GM23338 (cell line): ENCODE results near the gene NAALADL2. TPM values are rescaled to one million over a fixed set of nuclear protein-coding genes. Genes with fewer than 3 reads are reported as not detected.

ENCODE experiments used
- ATAC-seq: fragments of 200-7000 bp; cut with Tn5 transposase; 3 replicates; pipeline ENCODE4 v1.9.1; 2020
- DNase-seq: peaks from one replicate; pipeline ENCODE4 v3.0.0-alpha.2; 2015; ENCODE audit warnings: low spot score
- H2AFZ ChIP-seq: fragments of 200-600 bp; sonication (generic); 2 replicates; pipeline ENCODE4 v1.8.0; 2016; ENCODE audit warnings: antibody characterized with exemption, mild to moderate bottlenecking, moderate library complexity
- H3F3A ChIP-seq: fragments of 200-600 bp; sonication (generic); replicated peaks from 2 replicates; pipeline ENCODE4 v1.8.0; 2017; ENCODE audit warnings: antibody characterized with exemption, mixed run types, low read depth
- H3K27ac ChIP-seq: fragments of 200-600 bp; sonication (generic); 2 replicates; pipeline ENCODE4 v1.6.1; 2016; ENCODE audit warnings: low read depth
- H3K27me3 ChIP-seq: fragments of 200-600 bp; sonication (generic); 2 replicates; pipeline ENCODE4 v1.8.0; 2016; ENCODE audit warnings: mild to moderate bottlenecking, mixed run types, moderate library complexity; ENCODE audit not compliant: insufficient read depth
- H3K36me3 ChIP-seq: fragments of 200-600 bp; sonication (generic); 2 replicates; pipeline ENCODE4 v1.8.0; 2016; ENCODE audit warnings: mild to moderate bottlenecking; ENCODE audit not compliant: insufficient read depth
- H3K4me1 ChIP-seq: fragments of 200-600 bp; sonication (generic); 2 replicates; pipeline ENCODE4 v1.8.0; 2016; ENCODE audit warnings: mild to moderate bottlenecking, moderate library complexity; ENCODE audit not compliant: insufficient read depth
- H3K4me2 ChIP-seq: fragments of 200-600 bp; sonication (generic); 2 replicates; pipeline ENCODE4 v1.7.1; 2017; ENCODE audit warnings: mixed run types
- H3K4me3 ChIP-seq: fragments of 200-600 bp; sonication (generic); 2 replicates; pipeline ENCODE4 v1.6.1; 2016; ENCODE audit warnings: mixed run types
- H3K79me2 ChIP-seq: fragments of 200-600 bp; sonication (generic); replicated peaks from 2 replicates; pipeline ENCODE4 v1.8.0; 2017; ENCODE audit warnings: mild to moderate bottlenecking; ENCODE audit not compliant: insufficient read depth
- H3K9me2 ChIP-seq: fragments of 200-600 bp; sonication (generic); 2 replicates; pipeline ENCODE4 v1.8.0; 2017; ENCODE audit not compliant: insufficient read depth
- H4K20me1 ChIP-seq: fragments of 200-600 bp; sonication (generic); replicated peaks from 2 replicates; pipeline ENCODE4 v1.8.0; 2017; ENCODE audit warnings: mild to moderate bottlenecking; ENCODE audit not compliant: insufficient read depth
- H3K27ac Mint-ChIP-seq: 2 replicates; pipeline ENCODE4 v1.8.0; 2020; ENCODE audit warnings: inconsistent platforms, mild to moderate bottlenecking, moderate library complexity, mixed read lengths
- H3K27me3 Mint-ChIP-seq: 3 replicates; pipeline ENCODE4 v1.8.0; 2022; ENCODE audit warnings: low read depth, mild to moderate bottlenecking, moderate library complexity, mixed read lengths, inconsistent platforms; ENCODE audit not compliant: insufficient read depth, poor library complexity
- H3K36me3 Mint-ChIP-seq: 3 replicates; pipeline ENCODE4 v1.8.0; 2021; ENCODE audit warnings: low read depth, mild to moderate bottlenecking, inconsistent platforms, moderate library complexity, mixed read lengths
- H3K4me1 Mint-ChIP-seq: 3 replicates; pipeline ENCODE4 v1.8.0; 2020; ENCODE audit warnings: mild to moderate bottlenecking, inconsistent platforms, mixed read lengths
- H3K4me3 Mint-ChIP-seq: 3 replicates; pipeline ENCODE4 v1.8.0; 2021; ENCODE audit warnings: moderate library complexity, mild to moderate bottlenecking, inconsistent platforms, mixed read lengths
- H3K9me3 Mint-ChIP-seq: 3 replicates; pipeline ENCODE4 v1.8.0; 2020; ENCODE audit warnings: moderate library complexity, mild to moderate bottlenecking, inconsistent platforms, mixed read lengths
- CREB1 ChIP-seq: fragments of 250-450 bp; sonication (Bioruptor Pico); IDR thresholded peaks from 2 replicates; pipeline ENCODE4 v1.5.0; 2020; ENCODE audit warnings: low read depth, mild to moderate bottlenecking, moderate library complexity
- EZH2 ChIP-seq: fragments of 200-600 bp; sonication (generic); IDR thresholded peaks from one replicate; pipeline ENCODE4 v1.8.0; 2017; ENCODE audit warnings: antibody characterized with exemption, mild to moderate bottlenecking, low read depth; ENCODE audit not compliant: unreplicated experiment
- JUNB ChIP-seq: IDR thresholded peaks from one replicate; pipeline ENCODE4 v1.6.1; 2016; ENCODE audit warnings: antibody characterized with exemption; ENCODE audit not compliant: unreplicated experiment
- NANOG ChIP-seq: IDR thresholded peaks from 2 replicates; pipeline ENCODE4 v1.6.1; 2016; ENCODE audit warnings: antibody characterized with exemption, borderline replicate concordance
- POLR2AphosphoS5 ChIP-seq: IDR thresholded peaks from 2 replicates; pipeline ENCODE4 v1.6.1; 2016; ENCODE audit warnings: antibody characterized with exemption, low read depth
- STAT1 ChIP-seq: IDR thresholded peaks from one replicate; pipeline ENCODE4 v1.6.1; 2016; ENCODE audit warnings: antibody characterized with exemption; ENCODE audit not compliant: unreplicated experiment
- ZNF114 ChIP-seq: fragments of 250-450 bp; sonication (Bioruptor Pico); IDR thresholded peaks from 2 replicates; pipeline ENCODE4 v1.5.0; 2020; ENCODE audit warnings: mild to moderate bottlenecking, moderate library complexity
- ZNF331 ChIP-seq: fragments of 250-450 bp; sonication (Bioruptor Pico); IDR thresholded peaks from 2 replicates; pipeline ENCODE4 v1.5.0; 2020; ENCODE audit warnings: low read depth, mild to moderate bottlenecking, moderate library complexity
- polyA plus RNA-seq: library from polyadenylated mRNA; unstranded; fragments of >200 nt; fragmentation: Nextera tagmentation; extraction: Ambion mirVana; gene quantifications from 2 replicates; pipeline ENCODE4 v1.2.1, GENCODE V29; 2016
- total RNA-seq: library from RNA; depleted of rRNA; stranded (reverse); fragments of >200 nt; shearing (Covaris generic); gene quantifications from 2 replicates; pipeline ENCODE4 v1.2.3, GENCODE V29; 2014
- TF ChIP-seq, protein P1 (sequence below): IDR thresholded peaks from 2 replicates; pipeline ENCODE4 v1.6.1; 2016; ENCODE audit warnings: antibody characterized with exemption
- TF ChIP-seq, protein P2 (sequence below), 2 experiments: fragments of 200-600 bp in 1 of 2; sonication (generic) in 1 of 2; conservative IDR thresholded peaks; 2 replicates each; pipeline versions ENCODE4 v1.5.1 to v1.6.1; 2016 to 2017; ENCODE audit warnings: antibody characterized with exemption in 2 of 2, low read depth in 2 of 2, mild to moderate bottlenecking in 2 of 2, moderate library complexity in 1 of 2
- TF ChIP-seq, protein P3 (sequence below): fragments of 250-450 bp; sonication (Bioruptor Pico); IDR thresholded peaks from 2 replicates; pipeline ENCODE4 v1.5.0; 2020; ENCODE audit warnings: mild to moderate bottlenecking, moderate library complexity
- TF ChIP-seq, protein P4 (sequence below): IDR thresholded peaks from one replicate; pipeline ENCODE4 v1.6.1; 2018; ENCODE audit warnings: antibody characterized with exemption; ENCODE audit not compliant: unreplicated experiment

NAALADL2 gene
- total and polyA plus RNA-seq, 2 experiments from 2014 or later = 1.6 to 2.6 TPM

DNA sequence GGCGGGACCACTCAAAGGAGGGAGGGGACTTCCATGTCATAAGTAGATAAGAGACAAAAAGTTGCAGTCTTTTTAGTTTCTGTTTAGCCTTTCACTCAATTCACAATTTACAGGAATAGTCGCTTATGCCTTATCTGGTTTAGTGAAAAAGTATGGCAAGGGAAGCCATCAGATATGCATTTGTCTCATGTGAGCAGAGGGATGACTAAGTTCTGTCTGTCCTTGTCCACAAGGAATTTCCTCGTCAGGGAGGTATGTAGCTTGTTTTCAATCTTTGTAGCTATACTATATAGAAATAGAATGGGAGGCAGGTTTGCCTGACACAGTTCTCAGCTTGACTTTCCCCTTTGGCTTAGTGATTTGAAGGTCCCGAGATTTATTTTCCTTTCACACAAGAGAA is 882.8 kb downstream of the NAALADL2 start (continued):
- TF ChIP-seq POLR2AphosphoS5 (no peak), NANOG (no peak)

DNA sequence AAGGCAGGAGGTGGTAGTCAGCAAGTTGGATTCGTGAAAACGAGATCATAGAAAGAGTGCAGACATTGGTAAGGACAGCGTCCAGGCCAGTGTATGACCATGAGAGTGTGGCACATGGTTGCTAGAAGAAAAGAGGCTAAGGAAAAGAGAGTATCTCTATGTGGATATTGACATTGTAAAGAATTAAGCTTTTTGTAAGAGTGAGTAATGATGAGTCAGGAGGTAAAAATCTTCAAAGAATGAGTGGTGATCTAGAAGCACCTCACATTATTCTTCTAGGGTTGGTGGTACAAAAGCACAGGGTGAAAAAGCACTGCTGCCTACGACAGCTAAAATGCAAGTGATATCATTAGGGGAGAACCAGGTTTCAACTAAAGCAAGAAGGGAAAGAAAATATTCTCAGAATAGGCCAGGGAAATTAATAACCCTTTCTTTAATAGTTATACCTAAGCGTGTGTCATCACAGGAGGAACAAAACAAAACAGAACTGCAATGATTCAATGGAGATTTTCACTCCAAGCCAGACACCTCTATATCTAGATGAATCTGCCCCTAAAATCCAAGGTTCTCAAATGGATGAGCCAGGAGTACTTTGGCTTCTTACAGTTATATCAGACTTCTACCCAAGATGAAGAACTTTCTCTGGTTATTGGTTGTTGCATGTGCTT is 884.7 kb downstream of the NAALADL2 start:
- Mint-ChIP-seq H3K9me3 (no peaks in the 10 kb centered on the region; the same call in 2 of the 3 replicates), H3K4me1 (peaks cover 11% of the 10 kb centered on the region; the same call in 2 of the 3 replicates), H3K36me3 (no peaks in the 10 kb centered on the region), H3K27me3 (peaks cover 3% of the 10 kb centered on the region), H3K4me3 (no peak overlapping the region), H3K27ac (no peak overlapping the region)
- Histone ChIP-seq H3K36me3 (no peaks in the 10 kb centered on the region), H2AFZ (no peak overlapping the region), H3K79me2 (no peaks in the 10 kb centered on the region), H3F3A (no peaks in the 10 kb centered on the region), H4K20me1 (no peaks in the 10 kb centered on the region), H3K9me2 (no peaks in the 10 kb centered on the region; the same call in 1 of the 2 replicates), H3K27ac (no peak overlapping the region), H3K4me1 (no peaks in the 10 kb centered on the region), H3K27me3 (no peaks in the 10 kb centered on the region), H3K4me2 (no peak overlapping the region), H3K4me3 (no peak overlapping the region)
- ATAC-seq (no peak), DNase-seq (no peak)
- TF ChIP-seq, protein P1, sequence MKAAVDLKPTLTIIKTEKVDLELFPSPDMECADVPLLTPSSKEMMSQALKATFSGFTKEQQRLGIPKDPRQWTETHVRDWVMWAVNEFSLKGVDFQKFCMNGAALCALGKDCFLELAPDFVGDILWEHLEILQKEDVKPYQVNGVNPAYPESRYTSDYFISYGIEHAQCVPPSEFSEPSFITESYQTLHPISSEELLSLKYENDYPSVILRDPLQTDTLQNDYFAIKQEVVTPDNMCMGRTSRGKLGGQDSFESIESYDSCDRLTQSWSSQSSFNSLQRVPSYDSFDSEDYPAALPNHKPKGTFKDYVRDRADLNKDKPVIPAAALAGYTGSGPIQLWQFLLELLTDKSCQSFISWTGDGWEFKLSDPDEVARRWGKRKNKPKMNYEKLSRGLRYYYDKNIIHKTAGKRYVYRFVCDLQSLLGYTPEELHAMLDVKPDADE = no peak
- TF ChIP-seq, protein P2, sequence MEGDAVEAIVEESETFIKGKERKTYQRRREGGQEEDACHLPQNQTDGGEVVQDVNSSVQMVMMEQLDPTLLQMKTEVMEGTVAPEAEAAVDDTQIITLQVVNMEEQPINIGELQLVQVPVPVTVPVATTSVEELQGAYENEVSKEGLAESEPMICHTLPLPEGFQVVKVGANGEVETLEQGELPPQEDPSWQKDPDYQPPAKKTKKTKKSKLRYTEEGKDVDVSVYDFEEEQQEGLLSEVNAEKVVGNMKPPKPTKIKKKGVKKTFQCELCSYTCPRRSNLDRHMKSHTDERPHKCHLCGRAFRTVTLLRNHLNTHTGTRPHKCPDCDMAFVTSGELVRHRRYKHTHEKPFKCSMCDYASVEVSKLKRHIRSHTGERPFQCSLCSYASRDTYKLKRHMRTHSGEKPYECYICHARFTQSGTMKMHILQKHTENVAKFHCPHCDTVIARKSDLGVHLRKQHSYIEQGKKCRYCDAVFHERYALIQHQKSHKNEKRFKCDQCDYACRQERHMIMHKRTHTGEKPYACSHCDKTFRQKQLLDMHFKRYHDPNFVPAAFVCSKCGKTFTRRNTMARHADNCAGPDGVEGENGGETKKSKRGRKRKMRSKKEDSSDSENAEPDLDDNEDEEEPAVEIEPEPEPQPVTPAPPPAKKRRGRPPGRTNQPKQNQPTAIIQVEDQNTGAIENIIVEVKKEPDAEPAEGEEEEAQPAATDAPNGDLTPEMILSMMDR (conservative IDR thresholded peaks at IDR 0.05; ENCODE audit: low read depth in 2 of 2) = no peak
- no peak for TF ChIP-seq CREB1
- TF ChIP-seq EZH2 = no peak
- no peak for TF ChIP-seq ZNF114 (CRISPR knock-in tag)
- TF ChIP-seq JUNB = no peak
- TF ChIP-seq, protein P3, sequence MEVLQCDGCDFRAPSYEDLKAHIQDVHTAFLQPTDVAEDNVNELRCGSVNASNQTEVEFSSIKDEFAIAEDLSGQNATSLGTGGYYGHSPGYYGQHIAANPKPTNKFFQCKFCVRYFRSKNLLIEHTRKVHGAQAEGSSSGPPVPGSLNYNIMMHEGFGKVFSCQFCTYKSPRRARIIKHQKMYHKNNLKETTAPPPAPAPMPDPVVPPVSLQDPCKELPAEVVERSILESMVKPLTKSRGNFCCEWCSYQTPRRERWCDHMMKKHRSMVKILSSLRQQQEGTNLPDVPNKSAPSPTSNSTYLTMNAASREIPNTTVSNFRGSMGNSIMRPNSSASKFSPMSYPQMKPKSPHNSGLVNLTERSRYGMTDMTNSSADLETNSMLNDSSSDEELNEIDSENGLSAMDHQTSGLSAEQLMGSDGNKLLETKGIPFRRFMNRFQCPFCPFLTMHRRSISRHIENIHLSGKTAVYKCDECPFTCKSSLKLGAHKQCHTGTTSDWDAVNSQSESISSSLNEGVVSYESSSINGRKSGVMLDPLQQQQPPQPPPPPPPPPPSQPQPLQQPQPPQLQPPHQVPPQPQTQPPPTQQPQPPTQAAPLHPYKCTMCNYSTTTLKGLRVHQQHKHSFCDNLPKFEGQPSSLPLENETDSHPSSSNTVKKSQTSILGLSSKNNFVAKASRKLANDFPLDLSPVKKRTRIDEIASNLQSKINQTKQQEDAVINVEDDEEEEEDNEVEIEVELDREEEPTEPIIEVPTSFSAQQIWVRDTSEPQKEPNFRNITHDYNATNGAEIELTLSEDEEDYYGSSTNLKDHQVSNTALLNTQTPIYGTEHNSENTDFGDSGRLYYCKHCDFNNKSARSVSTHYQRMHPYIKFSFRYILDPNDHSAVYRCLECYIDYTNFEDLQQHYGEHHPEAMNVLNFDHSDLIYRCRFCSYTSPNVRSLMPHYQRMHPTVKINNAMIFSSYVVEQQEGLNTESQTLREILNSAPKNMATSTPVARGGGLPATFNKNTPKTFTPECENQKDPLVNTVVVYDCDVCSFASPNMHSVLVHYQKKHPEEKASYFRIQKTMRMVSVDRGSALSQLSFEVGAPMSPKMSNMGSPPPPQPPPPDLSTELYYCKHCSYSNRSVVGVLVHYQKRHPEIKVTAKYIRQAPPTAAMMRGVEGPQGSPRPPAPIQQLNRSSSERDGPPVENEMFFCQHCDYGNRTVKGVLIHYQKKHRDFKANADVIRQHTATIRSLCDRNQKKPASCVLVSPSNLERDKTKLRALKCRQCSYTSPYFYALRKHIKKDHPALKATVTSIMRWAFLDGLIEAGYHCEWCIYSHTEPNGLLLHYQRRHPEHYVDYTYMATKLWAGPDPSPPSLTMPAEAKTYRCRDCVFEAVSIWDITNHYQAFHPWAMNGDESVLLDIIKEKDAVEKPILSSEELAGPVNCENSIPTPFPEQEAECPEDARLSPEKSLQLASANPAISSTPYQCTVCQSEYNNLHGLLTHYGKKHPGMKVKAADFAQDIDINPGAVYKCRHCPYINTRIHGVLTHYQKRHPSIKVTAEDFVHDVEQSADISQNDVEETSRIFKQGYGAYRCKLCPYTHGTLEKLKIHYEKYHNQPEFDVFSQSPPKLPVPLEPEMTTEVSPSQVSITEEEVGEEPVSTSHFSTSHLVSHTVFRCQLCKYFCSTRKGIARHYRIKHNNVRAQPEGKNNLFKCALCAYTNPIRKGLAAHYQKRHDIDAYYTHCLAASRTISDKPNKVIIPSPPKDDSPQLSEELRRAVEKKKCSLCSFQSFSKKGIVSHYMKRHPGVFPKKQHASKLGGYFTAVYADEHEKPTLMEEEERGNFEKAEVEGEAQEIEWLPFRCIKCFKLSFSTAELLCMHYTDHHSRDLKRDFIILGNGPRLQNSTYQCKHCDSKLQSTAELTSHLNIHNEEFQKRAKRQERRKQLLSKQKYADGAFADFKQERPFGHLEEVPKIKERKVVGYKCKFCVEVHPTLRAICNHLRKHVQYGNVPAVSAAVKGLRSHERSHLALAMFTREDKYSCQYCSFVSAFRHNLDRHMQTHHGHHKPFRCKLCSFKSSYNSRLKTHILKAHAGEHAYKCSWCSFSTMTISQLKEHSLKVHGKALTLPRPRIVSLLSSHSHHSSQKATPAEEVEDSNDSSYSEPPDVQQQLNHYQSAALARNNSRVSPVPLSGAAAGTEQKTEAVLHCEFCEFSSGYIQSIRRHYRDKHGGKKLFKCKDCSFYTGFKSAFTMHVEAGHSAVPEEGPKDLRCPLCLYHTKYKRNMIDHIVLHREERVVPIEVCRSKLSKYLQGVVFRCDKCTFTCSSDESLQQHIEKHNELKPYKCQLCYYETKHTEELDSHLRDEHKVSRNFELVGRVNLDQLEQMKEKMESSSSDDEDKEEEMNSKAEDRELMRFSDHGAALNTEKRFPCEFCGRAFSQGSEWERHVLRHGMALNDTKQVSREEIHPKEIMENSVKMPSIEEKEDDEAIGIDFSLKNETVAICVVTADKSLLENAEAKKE = no peak
- no peak for TF ChIP-seq NANOG
- TF ChIP-seq STAT1 = no peak
- TF ChIP-seq ZNF331 (CRISPR knock-in tag) = no peak
- TF ChIP-seq, protein P4, sequence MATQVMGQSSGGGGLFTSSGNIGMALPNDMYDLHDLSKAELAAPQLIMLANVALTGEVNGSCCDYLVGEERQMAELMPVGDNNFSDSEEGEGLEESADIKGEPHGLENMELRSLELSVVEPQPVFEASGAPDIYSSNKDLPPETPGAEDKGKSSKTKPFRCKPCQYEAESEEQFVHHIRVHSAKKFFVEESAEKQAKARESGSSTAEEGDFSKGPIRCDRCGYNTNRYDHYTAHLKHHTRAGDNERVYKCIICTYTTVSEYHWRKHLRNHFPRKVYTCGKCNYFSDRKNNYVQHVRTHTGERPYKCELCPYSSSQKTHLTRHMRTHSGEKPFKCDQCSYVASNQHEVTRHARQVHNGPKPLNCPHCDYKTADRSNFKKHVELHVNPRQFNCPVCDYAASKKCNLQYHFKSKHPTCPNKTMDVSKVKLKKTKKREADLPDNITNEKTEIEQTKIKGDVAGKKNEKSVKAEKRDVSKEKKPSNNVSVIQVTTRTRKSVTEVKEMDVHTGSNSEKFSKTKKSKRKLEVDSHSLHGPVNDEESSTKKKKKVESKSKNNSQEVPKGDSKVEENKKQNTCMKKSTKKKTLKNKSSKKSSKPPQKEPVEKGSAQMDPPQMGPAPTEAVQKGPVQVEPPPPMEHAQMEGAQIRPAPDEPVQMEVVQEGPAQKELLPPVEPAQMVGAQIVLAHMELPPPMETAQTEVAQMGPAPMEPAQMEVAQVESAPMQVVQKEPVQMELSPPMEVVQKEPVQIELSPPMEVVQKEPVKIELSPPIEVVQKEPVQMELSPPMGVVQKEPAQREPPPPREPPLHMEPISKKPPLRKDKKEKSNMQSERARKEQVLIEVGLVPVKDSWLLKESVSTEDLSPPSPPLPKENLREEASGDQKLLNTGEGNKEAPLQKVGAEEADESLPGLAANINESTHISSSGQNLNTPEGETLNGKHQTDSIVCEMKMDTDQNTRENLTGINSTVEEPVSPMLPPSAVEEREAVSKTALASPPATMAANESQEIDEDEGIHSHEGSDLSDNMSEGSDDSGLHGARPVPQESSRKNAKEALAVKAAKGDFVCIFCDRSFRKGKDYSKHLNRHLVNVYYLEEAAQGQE = no peak
- no peak for TF ChIP-seq POLR2AphosphoS5
